Liver (tissue), 9 donors: Measurements from ENCODE around the gene PLK2. TPM values are rescaled to one million over a fixed set of nuclear protein-coding genes. Genes with fewer than 3 reads are reported as not detected.
A peak's percentile ranks its signal among the peaks of the same experiment; 100 is the strongest.

ENCODE experiments used
- DNase-seq: peaks from one replicate; pipeline ENCODE4 v3.0.0-alpha.2; 2017; ENCODE audit warnings: low spot score
- H3K27ac ChIP-seq, 2 donors: one replicate each; pipeline ENCODE4 v1.7.0; 2013; ENCODE audit warnings: inconsistent platforms in 2 of 2, low read length in 2 of 2, control low read depth in 1 of 2, low read depth in 1 of 2, mild to moderate bottlenecking in 1 of 2
- H3K27me3 ChIP-seq, 4 donors: one replicate each; pipeline versions ENCODE4 v1.6.1 to v1.7.0; 2013; ENCODE audit warnings: low read length in 3 of 4, inconsistent platforms in 1 of 4, mild to moderate bottlenecking in 1 of 4, moderate library complexity in 1 of 4; ENCODE audit not compliant: control insufficient read depth in 4 of 4, insufficient read depth in 4 of 4
- H3K36me3 ChIP-seq, 4 donors: one replicate each; pipeline versions ENCODE4 v1.6.1 to v1.7.0; 2013; ENCODE audit warnings: low read length in 3 of 4, mild to moderate bottlenecking in 3 of 4, low read depth in 1 of 4, moderate library complexity in 1 of 4; ENCODE audit not compliant: control insufficient read depth in 4 of 4, insufficient read depth in 3 of 4
- H3K4me1 ChIP-seq, 4 donors: one replicate each; pipeline versions ENCODE4 v1.6.1 to v1.7.0; 2013; ENCODE audit warnings: low read length in 3 of 4, mild to moderate bottlenecking in 3 of 4, moderate library complexity in 1 of 4; ENCODE audit not compliant: control insufficient read depth in 4 of 4, insufficient read depth in 4 of 4
- H3K4me3 ChIP-seq, 3 donors: one replicate each; pipeline versions ENCODE4 v1.6.1 to v1.7.0; 2013; ENCODE audit warnings: low read length in 3 of 3, control low read depth in 1 of 3, low read depth in 1 of 3, mild to moderate bottlenecking in 1 of 3
- H3K9ac ChIP-seq, 2 donors: one replicate each; pipeline ENCODE4 v1.7.0; 2013; ENCODE audit warnings: low read length in 2 of 2, mild to moderate bottlenecking in 2 of 2, moderate library complexity in 2 of 2, control low read depth in 1 of 2, low read depth in 1 of 2
- H3K9me3 ChIP-seq, 4 donors: one replicate each; pipeline versions ENCODE4 v1.6.1 to v1.7.0; 2013; ENCODE audit warnings: low read length in 3 of 4; ENCODE audit not compliant: control insufficient read depth in 4 of 4
- ATF3 ChIP-seq: IDR thresholded peaks from 2 replicates; pipeline ENCODE4 v1.6.1; 2016; ENCODE audit warnings: antibody characterized with exemption
- EGR1 ChIP-seq, 2 donors: IDR thresholded peaks; 2 replicates each; pipeline ENCODE4 v1.6.1; 2016 to 2018; ENCODE audit warnings: antibody characterized with exemption in 2 of 2, low read depth in 2 of 2
- FOXA1 ChIP-seq: IDR thresholded peaks from 2 replicates; pipeline ENCODE4 v1.6.1; 2016; ENCODE audit warnings: antibody characterized with exemption
- FOXA2 ChIP-seq: IDR thresholded peaks from 2 replicates; pipeline ENCODE4 v1.6.1; 2016; ENCODE audit warnings: antibody characterized with exemption
- GABPA ChIP-seq, 2 donors: IDR thresholded peaks in 1 of 2; conservative IDR thresholded peaks in 1 of 2; 2 replicates each; pipeline ENCODE4 v1.6.1; 2016; ENCODE audit warnings: antibody characterized with exemption in 2 of 2, mild to moderate bottlenecking in 1 of 2, moderate library complexity in 1 of 2
- HNF4A ChIP-seq, 2 donors: conservative IDR thresholded peaks; 2 replicates each; pipeline ENCODE4 v1.6.1; 2016; ENCODE audit warnings: antibody characterized with exemption in 2 of 2, mild to moderate bottlenecking in 2 of 2
- HNF4G ChIP-seq: IDR thresholded peaks from 2 replicates; pipeline ENCODE4 v1.6.1; 2016; ENCODE audit warnings: antibody characterized with exemption
- JUND ChIP-seq, 2 donors: IDR thresholded peaks; 2 replicates each; pipeline ENCODE4 v1.6.1; 2016; ENCODE audit warnings: antibody characterized with exemption in 2 of 2
- NR2F2 ChIP-seq: IDR thresholded peaks from 2 replicates; pipeline ENCODE4 v1.6.1; 2016; ENCODE audit warnings: antibody characterized with exemption
- RAD21 ChIP-seq, 2 donors: IDR thresholded peaks; 2 replicates each; pipeline ENCODE4 v1.6.1; 2016; ENCODE audit warnings: antibody characterized with exemption in 2 of 2, mild to moderate bottlenecking in 2 of 2
- REST ChIP-seq: IDR thresholded peaks from 2 replicates; pipeline ENCODE4 v1.6.1; 2016; ENCODE audit warnings: antibody characterized with exemption, mild to moderate bottlenecking
- RXRA ChIP-seq, 2 donors: IDR thresholded peaks; 2 replicates each; pipeline ENCODE4 v1.6.1; 2017 to 2018; ENCODE audit warnings: antibody characterized with exemption in 2 of 2, mild to moderate bottlenecking in 1 of 2
- SP1 ChIP-seq: IDR thresholded peaks from 2 replicates; pipeline ENCODE4 v1.6.1; 2018; ENCODE audit warnings: antibody characterized with exemption, mild to moderate bottlenecking
- TAF1 ChIP-seq: conservative IDR thresholded peaks from 2 replicates; pipeline ENCODE4 v1.6.1; 2016; ENCODE audit warnings: antibody characterized with exemption, mild to moderate bottlenecking
- YY1 ChIP-seq: IDR thresholded peaks from 2 replicates; pipeline ENCODE4 v1.6.1; 2016; ENCODE audit warnings: antibody characterized with exemption, mild to moderate bottlenecking
- WGBS: extraction: QIAGEN DNeasy Blood & Tissue Kit; methylation state at CpG from one replicate; pipeline ENCODE4 v1.1.7; 2013; 5-methylcytosine and 5-hydroxymethylcytosine counted together
- polyA plus RNA-seq, 2 donors: library from polyadenylated mRNA; stranded (reverse) in 1 of 2; unstranded in 1 of 2; fragments of 200-250 nt in 1 of 2; fragments of >200 nt in 1 of 2; fragmentation: Nextera tagmentation in 1 of 2; extraction: Ambion mirVana in 1 of 2; gene quantifications; one replicate each; pipeline versions ENCODE4 v1.2.1 to v1.2.3, GENCODE V29; 2013 to 2015
- total RNA-seq, 2 donors: library from RNA; depleted of rRNA; stranded (reverse); fragments of >200 nt; gene quantifications; one replicate each; pipeline ENCODE4 v1.2.3, GENCODE V29; 2014
- TF ChIP-seq, protein P1 (sequence below): IDR thresholded peaks from 2 replicates; pipeline ENCODE4 v1.6.1; 2016; ENCODE audit warnings: antibody characterized with exemption
- TF ChIP-seq, protein P2 (sequence below): IDR thresholded peaks from 2 replicates; pipeline ENCODE4 v1.6.1; 2016; ENCODE audit warnings: antibody characterized with exemption
- TF ChIP-seq, protein P3 (sequence below): fragments of 150-350 bp; IDR thresholded peaks from 2 replicates; pipeline ENCODE4 v1.5.1; 2017; ENCODE audit warnings: improper control_type of control experiment, low read depth, low read length; ENCODE audit not compliant: missing input control
- donor health status: healthy.
- donor health status: healthy.
- donor health status: healthy.
- donor health status: healthy.
- donor health status: healthy.

PLK2 gene
- total and polyA plus RNA-seq, 4 donors, result 5.9 to 39.5 (median 22.3) TPM

DNA sequence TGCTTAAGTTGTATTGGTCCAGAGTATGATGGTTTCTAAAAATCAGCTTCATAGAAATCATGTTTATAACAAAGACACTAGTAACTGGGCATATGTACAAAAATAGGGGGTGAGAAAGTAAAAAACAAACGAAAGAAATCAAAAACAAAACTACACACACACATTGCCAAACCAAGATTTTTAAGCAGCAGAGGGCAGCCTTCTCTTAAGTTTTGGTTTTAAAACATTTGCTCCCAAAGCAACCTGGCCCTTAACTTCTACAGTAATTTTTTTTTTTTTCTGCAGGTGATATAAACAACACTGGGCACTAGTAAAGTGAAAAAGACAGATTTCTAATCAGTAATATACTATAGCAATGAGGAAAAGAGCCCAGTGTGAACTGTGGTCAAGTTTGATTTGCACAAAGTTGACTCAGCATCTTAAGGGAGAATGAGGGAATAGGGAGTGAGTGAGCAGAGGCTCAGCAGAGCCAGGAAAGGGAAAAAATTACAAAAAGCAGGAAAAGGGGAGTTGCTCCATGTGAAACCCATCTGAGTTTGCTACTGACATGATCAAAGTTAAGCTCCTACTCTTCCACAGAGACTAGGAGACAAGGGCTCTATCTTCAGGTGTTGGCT, 18.0 kb upstream of the PLK2 start:
- Histone ChIP-seq H3K4me1 (no peaks in the 10 kb centered on the region), H3K27me3 (no peaks in the 10 kb centered on the region), H3K9me3 (no peaks in the 10 kb centered on the region), H3K27ac (no peak overlapping the region), H3K36me3 (no peaks in the 10 kb centered on the region), H3K4me3 (no peak overlapping the region), H3K9ac (no peak overlapping the region)
- TF ChIP-seq RAD21 (IDR thresholded peaks at IDR 0.05), result peak; percentile 57 to 69
- TF ChIP-seq, protein P1, sequence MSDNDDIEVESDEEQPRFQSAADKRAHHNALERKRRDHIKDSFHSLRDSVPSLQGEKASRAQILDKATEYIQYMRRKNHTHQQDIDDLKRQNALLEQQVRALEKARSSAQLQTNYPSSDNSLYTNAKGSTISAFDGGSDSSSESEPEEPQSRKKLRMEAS, result no peak
- DNase-seq, result no peak
- WGBS, result 11% methylated on average over 1 of the region's 1 CpG

GRCh38 chr5:58475404-58475803, 15.5 kb upstream of the PLK2 start:
- no peaks in the 10 kb centered on the region for H3K36me3 ChIP-seq
- no peaks in the 10 kb centered on the region for H3K4me1 ChIP-seq

More at GRCh38 chr5:58475404-58475803, 15.5 kb upstream of the PLK2 start:
- H3K27ac ChIP-seq, result no peak overlapping the region
- no peaks in the 10 kb centered on the region for H3K9me3 ChIP-seq
- whole genome bisulfite sequencing, result 93% methylated on average over 3 of the region's 3 CpGs
- no peaks in the 10 kb centered on the region for H3K27me3 ChIP-seq
- H3K9ac ChIP-seq, result no peak overlapping the region
- DNase-seq, result no peak
- no peak for TF ChIP-seq YY1
- no peak for TF ChIP-seq TAF1
- TF ChIP-seq RXRA (IDR thresholded peaks at IDR 0.05), result no peak
- no peak for TF ChIP-seq EGR1 (IDR thresholded peaks at IDR 0.05; ENCODE audit: low read depth in 2 of 2)
- no peak for TF ChIP-seq NR2F2
- no peak for TF ChIP-seq SP1
- TF ChIP-seq REST, result no peak
- TF ChIP-seq FOXA2, result no peak
- TF ChIP-seq, protein P2, sequence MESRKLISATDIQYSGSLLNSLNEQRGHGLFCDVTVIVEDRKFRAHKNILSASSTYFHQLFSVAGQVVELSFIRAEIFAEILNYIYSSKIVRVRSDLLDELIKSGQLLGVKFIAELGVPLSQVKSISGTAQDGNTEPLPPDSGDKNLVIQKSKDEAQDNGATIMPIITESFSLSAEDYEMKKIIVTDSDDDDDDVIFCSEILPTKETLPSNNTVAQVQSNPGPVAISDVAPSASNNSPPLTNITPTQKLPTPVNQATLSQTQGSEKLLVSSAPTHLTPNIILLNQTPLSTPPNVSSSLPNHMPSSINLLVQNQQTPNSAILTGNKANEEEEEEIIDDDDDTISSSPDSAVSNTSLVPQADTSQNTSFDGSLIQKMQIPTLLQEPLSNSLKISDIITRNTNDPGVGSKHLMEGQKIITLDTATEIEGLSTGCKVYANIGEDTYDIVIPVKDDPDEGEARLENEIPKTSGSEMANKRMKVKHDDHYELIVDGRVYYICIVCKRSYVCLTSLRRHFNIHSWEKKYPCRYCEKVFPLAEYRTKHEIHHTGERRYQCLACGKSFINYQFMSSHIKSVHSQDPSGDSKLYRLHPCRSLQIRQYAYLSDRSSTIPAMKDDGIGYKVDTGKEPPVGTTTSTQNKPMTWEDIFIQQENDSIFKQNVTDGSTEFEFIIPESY, result no peak
- no peak for TF ChIP-seq ATF3
- TF ChIP-seq, protein P1, result no peak
- no peak for TF ChIP-seq HNF4A (conservative IDR thresholded peaks at IDR 0.05)
- TF ChIP-seq RAD21 (IDR thresholded peaks at IDR 0.05), result no peak
- TF ChIP-seq GABPA (IDR thresholded peaks at IDR 0.05 in 1 of 2, conservative IDR thresholded peaks at IDR 0.05 in 1 of 2), result no peak
- TF ChIP-seq JUND (IDR thresholded peaks at IDR 0.05), result no peak
- no peak for TF ChIP-seq FOXA1
- TF ChIP-seq, protein P3, sequence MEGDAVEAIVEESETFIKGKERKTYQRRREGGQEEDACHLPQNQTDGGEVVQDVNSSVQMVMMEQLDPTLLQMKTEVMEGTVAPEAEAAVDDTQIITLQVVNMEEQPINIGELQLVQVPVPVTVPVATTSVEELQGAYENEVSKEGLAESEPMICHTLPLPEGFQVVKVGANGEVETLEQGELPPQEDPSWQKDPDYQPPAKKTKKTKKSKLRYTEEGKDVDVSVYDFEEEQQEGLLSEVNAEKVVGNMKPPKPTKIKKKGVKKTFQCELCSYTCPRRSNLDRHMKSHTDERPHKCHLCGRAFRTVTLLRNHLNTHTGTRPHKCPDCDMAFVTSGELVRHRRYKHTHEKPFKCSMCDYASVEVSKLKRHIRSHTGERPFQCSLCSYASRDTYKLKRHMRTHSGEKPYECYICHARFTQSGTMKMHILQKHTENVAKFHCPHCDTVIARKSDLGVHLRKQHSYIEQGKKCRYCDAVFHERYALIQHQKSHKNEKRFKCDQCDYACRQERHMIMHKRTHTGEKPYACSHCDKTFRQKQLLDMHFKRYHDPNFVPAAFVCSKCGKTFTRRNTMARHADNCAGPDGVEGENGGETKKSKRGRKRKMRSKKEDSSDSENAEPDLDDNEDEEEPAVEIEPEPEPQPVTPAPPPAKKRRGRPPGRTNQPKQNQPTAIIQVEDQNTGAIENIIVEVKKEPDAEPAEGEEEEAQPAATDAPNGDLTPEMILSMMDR, result no peak
- TF ChIP-seq HNF4G, result no peak
- no peak overlapping the region for H3K4me3 ChIP-seq
